Cardiac fibroblast (primary cell): ENCODE data around the gene RPL7L1.

Experiments used
- DNase-seq, 2 donors: peaks; one replicate each; pipeline versions ENCODE4 v3.0.0 to v3.0.0-alpha.2; 2010; ENCODE audit warnings: low read depth in 2 of 2
- H3K4me3 ChIP-seq, 2 donors: replicated peaks in 1 of 2; 1 replicate in 1 of 2; 2 replicates in 1 of 2; pipeline ENCODE4 v1.5.1; 2011; ENCODE audit warnings: low read depth in 2 of 2, low read length in 2 of 2, mild to moderate bottlenecking in 2 of 2, moderate library complexity in 1 of 2
- CTCF ChIP-seq: IDR thresholded peaks from one replicate; pipeline ENCODE4 v1.5.1; 2011; ENCODE audit warnings: low read depth, mild to moderate bottlenecking, low read length, inconsistent platforms

RPL7L1 gene

GRCh38 chr6:42879372-42880239 is at the start of gene RPL7L1:
Gene RPL7L1, plus strand, starts transcription at chr6:42879616. Its CDS starts 295 bp downstream, at chr6:42879911.
- peak within 1 kb of the TSS; percentile 63 to 70 for H3K4me3 ChIP-seq
- peak; percentile 9 for TF ChIP-seq CTCF
- peak; percentile 91 to 93 for DNase-seq

GRCh38 chr6:42831237-42831636 is 48.2 kb upstream of the RPL7L1 start:
- no peak for DNase-seq
- no peak overlapping the region for H3K4me3 ChIP-seq
- no peak for TF ChIP-seq CTCF

- no peak for DNase-seq
- no peak overlapping the region for H3K4me3 ChIP-seq
- no peak for TF ChIP-seq CTCF
These were observed 45.4 kb upstream of the RPL7L1 start for GRCh38 chr6:42834056-42834455.

GRCh38 chr6:42841844-42842584 is 37.4 kb upstream of the RPL7L1 start:
- TF ChIP-seq CTCF, result no peak
- DNase-seq, result no peak
- H3K4me3 ChIP-seq, result no peak overlapping the region

GRCh38 chr6:42845327-42845694 is 34.1 kb upstream of the RPL7L1 start:
- H3K4me3 ChIP-seq, result no peak overlapping the region
- DNase-seq, result no peak

GRCh38 chr6:42846505-42846904 is 32.9 kb upstream of the RPL7L1 start:
- DNase-seq, result no peak
- TF ChIP-seq CTCF, result no peak
- no peak overlapping the region for H3K4me3 ChIP-seq

More at GRCh38 chr6:42845327-42845694, 34.1 kb upstream of the RPL7L1 start:
- no peak for TF ChIP-seq CTCF
